DND-41 (cell line): Measurements from ENCODE around the gene TMED3.

Source experiments
- EZH2 ChIP-seq: IDR thresholded peaks from 3 replicates; pipeline ENCODE4 v1.6.1; 2012; ENCODE audit warnings: borderline replicate concordance, low read depth, mild to moderate bottlenecking, moderate library complexity, low read length, inconsistent platforms; ENCODE audit not compliant: severe bottlenecking
- TF ChIP-seq, protein P1 (sequence below): IDR thresholded peaks from 2 replicates; pipeline ENCODE4 v1.5.1; 2012; ENCODE audit warnings: borderline replicate concordance, low read length, moderate library complexity, mild to moderate bottlenecking; ENCODE audit not compliant: poor library complexity, severe bottlenecking; ENCODE audit errors: extremely low read depth

DNA sequence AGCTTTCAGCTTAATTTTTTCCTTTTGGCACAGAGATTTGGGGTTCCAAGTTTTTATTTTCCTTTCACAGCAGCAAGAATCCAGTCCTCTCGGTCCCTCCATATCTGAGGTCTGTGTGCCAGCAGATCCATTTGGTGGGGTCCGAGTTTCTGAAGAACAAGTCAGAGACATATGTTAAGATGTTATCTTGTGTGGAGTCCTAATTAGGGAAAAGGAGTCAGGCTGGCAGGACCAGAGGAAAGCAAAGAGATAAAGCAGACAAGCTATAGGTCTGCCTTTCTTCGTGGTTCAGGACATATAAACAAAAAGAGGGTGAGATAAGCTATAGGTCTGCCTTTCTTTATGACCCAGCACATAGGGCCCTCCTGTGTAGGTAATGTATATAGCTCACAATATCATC, 54.9 kb downstream of the TMED3 start:
- TF ChIP-seq, protein P1, sequence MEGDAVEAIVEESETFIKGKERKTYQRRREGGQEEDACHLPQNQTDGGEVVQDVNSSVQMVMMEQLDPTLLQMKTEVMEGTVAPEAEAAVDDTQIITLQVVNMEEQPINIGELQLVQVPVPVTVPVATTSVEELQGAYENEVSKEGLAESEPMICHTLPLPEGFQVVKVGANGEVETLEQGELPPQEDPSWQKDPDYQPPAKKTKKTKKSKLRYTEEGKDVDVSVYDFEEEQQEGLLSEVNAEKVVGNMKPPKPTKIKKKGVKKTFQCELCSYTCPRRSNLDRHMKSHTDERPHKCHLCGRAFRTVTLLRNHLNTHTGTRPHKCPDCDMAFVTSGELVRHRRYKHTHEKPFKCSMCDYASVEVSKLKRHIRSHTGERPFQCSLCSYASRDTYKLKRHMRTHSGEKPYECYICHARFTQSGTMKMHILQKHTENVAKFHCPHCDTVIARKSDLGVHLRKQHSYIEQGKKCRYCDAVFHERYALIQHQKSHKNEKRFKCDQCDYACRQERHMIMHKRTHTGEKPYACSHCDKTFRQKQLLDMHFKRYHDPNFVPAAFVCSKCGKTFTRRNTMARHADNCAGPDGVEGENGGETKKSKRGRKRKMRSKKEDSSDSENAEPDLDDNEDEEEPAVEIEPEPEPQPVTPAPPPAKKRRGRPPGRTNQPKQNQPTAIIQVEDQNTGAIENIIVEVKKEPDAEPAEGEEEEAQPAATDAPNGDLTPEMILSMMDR = no peak
- TF ChIP-seq EZH2 = no peak
